Endothelial cell of umbilical vein (primary cell): ENCODE measurements around the gene ATP10A. TPM values are rescaled to one million over a fixed set of nuclear protein-coding genes. Genes with fewer than 3 reads are reported as not detected.

Experiments
- BruUV-seq: library from RNA; stranded (reverse); fragments of 400-500 nt; replicated peaks from 2 replicates; lab custom pipeline; 2021; lab: Mats Ljungman, UMichigan
- CTCF ChIA-PET: fragments of 300-600, 350-600 bp; sonication (Branson Sonifier 250); formaldehyde crosslinking; loops from one replicate; lab custom pipeline; 2021; ENCODE audit warnings: antibody characterized with exemption, inconsistent platforms; lab: Charles Lee
- POLR2A ChIA-PET: fragments of 300-600, 350-600 bp; sonication (Branson Sonifier 250); formaldehyde crosslinking; loops from one replicate; lab custom pipeline; 2021; ENCODE audit warnings: antibody characterized with exemption, inconsistent platforms; lab: Charles Lee
- DNase-seq: peaks from one replicate; pipeline ENCODE4 v3.0.0-alpha.2; 2011; ENCODE audit warnings: low read depth, low spot score
- FAIRE-seq: peaks from 2 replicates; lab custom pipeline; 2011; peaks lifted over from hg19 to GRCh38; lab: Jason Lieb, UNC
- H2AFZ ChIP-seq: 2 replicates; pipeline ENCODE4 v1.6.0; 2012; ENCODE audit warnings: low read depth, low read length, control low read depth, inconsistent platforms
- H3K27ac ChIP-seq: 2 replicates; pipeline ENCODE4 v1.5.1; 2011; ENCODE audit warnings: low read depth, mild to moderate bottlenecking, control low read depth, low read length, moderate library complexity; ENCODE audit not compliant: insufficient read depth
- H3K27me3 ChIP-seq, 2 experiments: 2 replicates each; pipeline versions ENCODE4 v1.6.0 to v1.6.1; 2011; ENCODE audit warnings: low read length in 2 of 2, mixed read lengths in 1 of 2; ENCODE audit not compliant: control insufficient read depth in 2 of 2, insufficient read depth in 2 of 2
- H3K36me3 ChIP-seq, 2 experiments: 2 replicates in 1 of 2; 3 replicates in 1 of 2; pipeline ENCODE4 v1.5.1; 2011; ENCODE audit warnings: low read length in 2 of 2, mild to moderate bottlenecking in 1 of 2, moderate library complexity in 1 of 2; ENCODE audit not compliant: control insufficient read depth in 2 of 2, insufficient read depth in 2 of 2; ENCODE audit errors: extremely low read depth in 1 of 2
- H3K4me1 ChIP-seq: 3 replicates; pipeline ENCODE4 v1.5.1; 2011; ENCODE audit warnings: mild to moderate bottlenecking, low read length; ENCODE audit not compliant: control insufficient read depth, insufficient read depth; ENCODE audit errors: extremely low read depth
- H3K4me2 ChIP-seq: 2 replicates; pipeline ENCODE4 v1.6.1; 2011; ENCODE audit warnings: low read length, control low read depth, mixed read lengths; ENCODE audit not compliant: insufficient read depth
- H3K4me3 ChIP-seq, 3 experiments: fragments of 200-600 bp in 1 of 3; sonication (generic), shearing (Covaris generic) in 1 of 3; replicated peaks in 1 of 3; 2 replicates each; pipeline ENCODE4 v1.5.1; 2011 to 2016; ENCODE audit warnings: control low read depth in 3 of 3, low read length in 3 of 3, mild to moderate bottlenecking in 2 of 3, inconsistent platforms in 1 of 3, low read depth in 1 of 3, moderate library complexity in 1 of 3; ENCODE audit not compliant: insufficient read depth in 1 of 3
- H3K79me2 ChIP-seq: 2 replicates; pipeline ENCODE4 v1.6.0; 2012; ENCODE audit warnings: low read length, inconsistent platforms; ENCODE audit not compliant: control insufficient read depth, insufficient read depth
- H3K9ac ChIP-seq: replicated peaks from 2 replicates; pipeline ENCODE3; 2011; ENCODE audit warnings: low read length, control low read depth; ENCODE audit not compliant: insufficient read depth; ENCODE audit errors: extremely low read depth
- H3K9me1 ChIP-seq: replicated peaks from 3 replicates; pipeline ENCODE4 v1.6.0; 2011; ENCODE audit warnings: mild to moderate bottlenecking, low read length; ENCODE audit not compliant: control insufficient read depth, insufficient read depth; ENCODE audit errors: extremely low read depth
- H3K9me3 ChIP-seq: replicated peaks from 2 replicates; pipeline ENCODE4 v1.5.1; 2012; ENCODE audit warnings: low read length, inconsistent platforms; ENCODE audit not compliant: control insufficient read depth, insufficient read depth
- H4K20me1 ChIP-seq: replicated peaks from 2 replicates; pipeline ENCODE3; 2011; ENCODE audit warnings: mild to moderate bottlenecking, low read length; ENCODE audit not compliant: control insufficient read depth, insufficient read depth; ENCODE audit errors: extremely low read depth
- EZH2 ChIP-seq: IDR thresholded peaks from 2 replicates; pipeline ENCODE4 v1.6.1; 2012; ENCODE audit warnings: borderline replicate concordance, low read depth, mild to moderate bottlenecking, moderate library complexity, low read length, inconsistent platforms; ENCODE audit not compliant: severe bottlenecking
- FOS ChIP-seq: IDR thresholded peaks from 2 replicates; pipeline ENCODE4 v1.6.1; 2011; ENCODE audit warnings: mild to moderate bottlenecking, low read length, moderate library complexity, borderline replicate concordance; ENCODE audit not compliant: insufficient read depth
- GATA2 ChIP-seq: IDR thresholded peaks from 2 replicates; pipeline ENCODE4 v1.7.0; 2011; ENCODE audit warnings: low read depth, mild to moderate bottlenecking, moderate library complexity, mixed read lengths, low read length; ENCODE audit not compliant: insufficient read length, insufficient read depth
- JUN ChIP-seq: IDR thresholded peaks from 2 replicates; pipeline ENCODE4 v1.6.1; 2011; ENCODE audit warnings: borderline replicate concordance, low read depth; ENCODE audit not compliant: insufficient read length, insufficient read depth
- MYC ChIP-seq: IDR thresholded peaks from one replicate; pipeline ENCODE4 v1.6.1; 2011; ENCODE audit warnings: mild to moderate bottlenecking, low read depth, low read length
- POLR2A ChIP-seq: IDR thresholded peaks from 2 replicates; pipeline ENCODE4 v1.6.1; 2012; ENCODE audit warnings: low read depth, mild to moderate bottlenecking, control low read depth, low read length
- POLR2AphosphoS5 ChIP-seq: IDR thresholded peaks from 2 replicates; pipeline ENCODE4 v1.6.1; 2012; ENCODE audit warnings: low read depth, mild to moderate bottlenecking, control low read depth, low read length, moderate library complexity; ENCODE audit not compliant: insufficient read depth
- dilution Hi-C: fragments of 300-500 bp; cut with MboI; formaldehyde crosslinking; loops from one replicate; pipeline ENCODE4 v1.15.0; 2019; ENCODE audit warnings: low sequenced_read_pairs; ENCODE audit not compliant: extremely low pct_ligation_motif_present
- intact Hi-C: fragments of 100-400 bp; cut with micrococcal nuclease; formaldehyde crosslinking; loops from one replicate; pipeline ENCODE4 v1.10.0; 2022
- polyA plus RNA-seq, 4 experiments: library from polyadenylated mRNA; depleted of rRNA in 3 of 4; stranded (reverse) in 3 of 4; unstranded in 1 of 4; fragments of >200 nt; gene quantifications; 2 replicates each; pipeline versions ENCODE4 v1.2.1 to v1.2.3, GENCODE V29; 2011 to 2012; ENCODE audit warnings: missing spikeins in 1 of 4
- total RNA-seq: library from RNA; stranded (reverse); gene quantifications from 2 replicates; pipeline ENCODE4 v1.2.3, GENCODE V29; 2021
- TF ChIP-seq, protein P1 (sequence below): IDR thresholded peaks from 2 replicates; pipeline ENCODE4 v1.6.1; 2011; ENCODE audit not compliant: insufficient read depth, insufficient read length
- TF ChIP-seq, protein P2 (sequence below), 2 donors: IDR thresholded peaks; 1 replicate in 1 of 2; 2 replicates in 1 of 2; pipeline ENCODE4 v1.5.1; 2011; ENCODE audit warnings: low read length in 2 of 2, mild to moderate bottlenecking in 2 of 2, moderate library complexity in 2 of 2, control low read depth in 1 of 2, inconsistent platforms in 1 of 2, low read depth in 1 of 2; ENCODE audit not compliant: insufficient read depth in 1 of 2; ENCODE audit errors: extremely low read depth in 1 of 2

The ATP10A gene
- total and polyA plus RNA-seq, 2 donors (not counting 3 experiments of a cell fraction or from before 2014, with no cell fraction given) = not detected

DNA sequence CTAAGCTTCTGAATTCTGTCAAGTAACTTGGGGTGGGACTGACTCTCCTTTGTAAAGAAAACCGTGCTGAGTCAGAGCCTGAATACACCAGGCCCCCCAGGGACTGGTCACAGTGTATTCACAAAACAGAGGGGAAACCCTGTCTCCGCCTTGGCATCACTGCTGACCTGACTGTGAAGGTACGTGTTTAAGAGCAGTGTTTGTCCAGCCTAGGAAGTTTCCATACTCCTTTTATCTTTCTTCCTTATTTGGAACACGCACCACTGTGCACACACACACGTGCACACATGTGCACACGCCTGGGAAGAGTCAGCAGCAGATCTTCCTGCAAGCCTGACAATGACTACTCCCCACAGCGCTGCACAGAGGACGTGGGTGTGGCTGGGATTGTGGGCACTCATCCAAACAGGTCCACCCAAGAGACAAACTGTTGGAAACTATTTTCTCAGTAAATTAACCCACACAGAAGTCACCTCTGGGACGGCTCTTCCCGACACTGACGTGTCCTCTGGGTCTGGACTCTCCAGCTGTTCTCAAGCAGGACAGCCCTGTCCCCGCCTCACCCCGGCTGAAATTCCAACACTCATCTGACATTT lies 87.7 kb downstream of the ATP10A start:
- Histone ChIP-seq H3K9ac (no peak overlapping the region), H3K27me3 (no peaks in the 10 kb centered on the region), H3K9me3 (peaks cover 2% of the 10 kb centered on the region), H2AFZ (no peak overlapping the region), H3K36me3 (no peaks in the 10 kb centered on the region), H3K4me3 (no peak overlapping the region), H3K27ac (no peak overlapping the region), H3K4me1 (no peaks in the 10 kb centered on the region), H3K9me1 (no peaks in the 10 kb centered on the region), H3K79me2 (no peaks in the 10 kb centered on the region), H4K20me1 (no peaks in the 10 kb centered on the region), H3K4me2 (no peak overlapping the region)
- no peak for TF ChIP-seq EZH2
- no peak for TF ChIP-seq JUN
- TF ChIP-seq POLR2AphosphoS5 = no peak
- TF ChIP-seq GATA2 = no peak
- TF ChIP-seq FOS = no peak
- no peak for TF ChIP-seq MYC
- TF ChIP-seq, protein P1, sequence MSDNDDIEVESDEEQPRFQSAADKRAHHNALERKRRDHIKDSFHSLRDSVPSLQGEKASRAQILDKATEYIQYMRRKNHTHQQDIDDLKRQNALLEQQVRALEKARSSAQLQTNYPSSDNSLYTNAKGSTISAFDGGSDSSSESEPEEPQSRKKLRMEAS = no peak
- no peak for TF ChIP-seq POLR2A
- TF ChIP-seq, protein P2, sequence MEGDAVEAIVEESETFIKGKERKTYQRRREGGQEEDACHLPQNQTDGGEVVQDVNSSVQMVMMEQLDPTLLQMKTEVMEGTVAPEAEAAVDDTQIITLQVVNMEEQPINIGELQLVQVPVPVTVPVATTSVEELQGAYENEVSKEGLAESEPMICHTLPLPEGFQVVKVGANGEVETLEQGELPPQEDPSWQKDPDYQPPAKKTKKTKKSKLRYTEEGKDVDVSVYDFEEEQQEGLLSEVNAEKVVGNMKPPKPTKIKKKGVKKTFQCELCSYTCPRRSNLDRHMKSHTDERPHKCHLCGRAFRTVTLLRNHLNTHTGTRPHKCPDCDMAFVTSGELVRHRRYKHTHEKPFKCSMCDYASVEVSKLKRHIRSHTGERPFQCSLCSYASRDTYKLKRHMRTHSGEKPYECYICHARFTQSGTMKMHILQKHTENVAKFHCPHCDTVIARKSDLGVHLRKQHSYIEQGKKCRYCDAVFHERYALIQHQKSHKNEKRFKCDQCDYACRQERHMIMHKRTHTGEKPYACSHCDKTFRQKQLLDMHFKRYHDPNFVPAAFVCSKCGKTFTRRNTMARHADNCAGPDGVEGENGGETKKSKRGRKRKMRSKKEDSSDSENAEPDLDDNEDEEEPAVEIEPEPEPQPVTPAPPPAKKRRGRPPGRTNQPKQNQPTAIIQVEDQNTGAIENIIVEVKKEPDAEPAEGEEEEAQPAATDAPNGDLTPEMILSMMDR (IDR thresholded peaks at IDR 0.05; ENCODE audit: extremely low read depth in 1 of 2, insufficient read depth in 1 of 2, low read depth in 1 of 2, low read length in 2 of 2) = no peak
- no TSS peak for BruUV-seq
- POLR2A ChIA-PET = no interaction called here
- CTCF ChIA-PET = no interaction called here
- no peak for FAIRE-seq
- intact Hi-C loops (no loop called here), dilution Hi-C loops (no loop called here)
- no peak for DNase-seq
